GM12878 (cell line): ENCODE data around the gene TARM1. TPM values are rescaled to one million over a fixed set of nuclear protein-coding genes. Genes with fewer than 3 reads are reported as not detected.

Experiments used
- BHLHE40 ChIP-seq, 2 experiments: fragments of 450-650 bp in 1 of 2; IDR thresholded peaks; 2 replicates each; pipeline ENCODE4 v1.6.1; 2011 to 2017; ENCODE audit warnings: low read depth in 2 of 2, borderline replicate concordance in 1 of 2, improper control_type of control experiment in 1 of 2, low read length in 1 of 2, mild to moderate bottlenecking in 1 of 2
- CEBPB ChIP-seq, 2 experiments: fragments of 150-350 bp in 1 of 2; IDR thresholded peaks; 2 replicates each; pipeline ENCODE4 v1.6.1; 2012 to 2014; ENCODE audit warnings: low read depth in 2 of 2, low read length in 2 of 2, borderline replicate concordance in 1 of 2, inconsistent platforms in 1 of 2
- CREB1 ChIP-seq: IDR thresholded peaks from 2 replicates; pipeline ENCODE4 v1.6.1; 2012; ENCODE audit warnings: low read depth, mild to moderate bottlenecking, inconsistent platforms
- E2F8 ChIP-seq: fragments of 450-650 bp; IDR thresholded peaks from 2 replicates; pipeline ENCODE4 v1.6.1; 2018; ENCODE audit warnings: mild to moderate bottlenecking, low read depth, moderate library complexity; ENCODE audit not compliant: partially characterized antibody
- EED ChIP-seq: sonication (generic); IDR thresholded peaks from 2 replicates; pipeline ENCODE4 v1.6.1; 2016; ENCODE audit warnings: antibody characterized with exemption, low read depth
- FOXK2 ChIP-seq: fragments of 450-650 bp; IDR thresholded peaks from 2 replicates; pipeline ENCODE4 v1.6.1; 2017; ENCODE audit warnings: mild to moderate bottlenecking, moderate library complexity
- HCFC1 ChIP-seq: fragments of 150-350 bp; IDR thresholded peaks from 2 replicates; pipeline ENCODE4 v1.6.1; 2014; ENCODE audit warnings: low read length
- IKZF1 ChIP-seq: fragments of 450-650 bp; conservative IDR thresholded peaks from 2 replicates; pipeline ENCODE4 v1.6.1; 2017; ENCODE audit warnings: antibody characterized with exemption, mild to moderate bottlenecking
- IRF3 ChIP-seq: fragments of 450-650 bp; IDR thresholded peaks from 2 replicates; pipeline ENCODE4 v1.6.1; 2014; ENCODE audit warnings: mild to moderate bottlenecking
- KLF5 ChIP-seq: fragments of 450-650 bp; IDR thresholded peaks from 2 replicates; pipeline ENCODE4 v1.6.1; 2014; ENCODE audit warnings: mild to moderate bottlenecking; ENCODE audit not compliant: partially characterized antibody
- MXI1 ChIP-seq: fragments of 150-350 bp; IDR thresholded peaks from 2 replicates; pipeline ENCODE4 v1.6.1; 2011; ENCODE audit warnings: low read depth, mild to moderate bottlenecking, inconsistent platforms, low read length, improper control_type of control experiment
- MYC ChIP-seq: IDR thresholded peaks from 2 replicates; pipeline ENCODE4 v1.6.1; 2011; ENCODE audit warnings: mild to moderate bottlenecking, low read length, moderate library complexity, inconsistent platforms; ENCODE audit not compliant: insufficient read depth, insufficient replicate concordance, insufficient read length, severe bottlenecking
- RAD51 ChIP-seq: fragments of 450-650 bp; IDR thresholded peaks from 2 replicates; pipeline ENCODE4 v1.6.1; 2016; ENCODE audit warnings: moderate library complexity, mild to moderate bottlenecking, inconsistent platforms
- RCOR1 ChIP-seq: conservative IDR thresholded peaks from 2 replicates; pipeline ENCODE4 v1.6.1; 2012; ENCODE audit warnings: low read depth, low read length, improper control_type of control experiment
- RELA ChIP-seq: fragments of 450-650 bp; IDR thresholded peaks from 2 replicates; pipeline ENCODE4 v1.8.0; 2014; ENCODE audit warnings: borderline replicate concordance; ENCODE audit not compliant: partially characterized antibody
- RUNX3 ChIP-seq: IDR thresholded peaks from 2 replicates; pipeline ENCODE4 v1.6.1; 2012; ENCODE audit warnings: low read length, inconsistent platforms
- SIN3A ChIP-seq: IDR thresholded peaks from 2 replicates; pipeline ENCODE4 v1.6.1; 2012; ENCODE audit warnings: low read depth, low read length, improper control_type of control experiment
- SIX5 ChIP-seq: IDR thresholded peaks from 2 replicates; pipeline ENCODE4 v1.6.1; 2011; ENCODE audit warnings: mild to moderate bottlenecking, low read depth, low read length, moderate library complexity; ENCODE audit not compliant: severe bottlenecking
- SMAD1 ChIP-seq: fragments of 450-650 bp; IDR thresholded peaks from 2 replicates; pipeline ENCODE4 v1.6.1; 2018; ENCODE audit warnings: mild to moderate bottlenecking, low read depth; ENCODE audit not compliant: partially characterized antibody
- SMAD5 ChIP-seq: IDR thresholded peaks from 2 replicates; pipeline ENCODE4 v1.6.1; 2016; ENCODE audit warnings: antibody characterized with exemption, low read depth
- SREBF1 ChIP-seq: IDR thresholded peaks from 2 replicates; pipeline ENCODE4 v1.6.1; 2012; ENCODE audit warnings: mild to moderate bottlenecking, low read length
- SUZ12 ChIP-seq: fragments of 200-600 bp; sonication (generic); IDR thresholded peaks from one replicate; pipeline ENCODE4 v1.6.1; 2018; ENCODE audit warnings: antibody characterized with exemption, mild to moderate bottlenecking; ENCODE audit not compliant: unreplicated experiment
- TAF1 ChIP-seq: IDR thresholded peaks from 2 replicates; pipeline ENCODE4 v1.6.1; 2011; ENCODE audit warnings: mild to moderate bottlenecking, low read depth, low read length, borderline replicate concordance
- TARDBP ChIP-seq: IDR thresholded peaks from 2 replicates; pipeline ENCODE4 v1.6.1; 2016; ENCODE audit warnings: borderline replicate concordance
- TCF12 ChIP-seq: IDR thresholded peaks from 2 replicates; pipeline ENCODE4 v1.6.1; 2011; ENCODE audit warnings: low read depth, mild to moderate bottlenecking, low read length
- WRNIP1 ChIP-seq: IDR thresholded peaks from 2 replicates; pipeline ENCODE4 v1.6.1; 2011; ENCODE audit warnings: low read depth, low read length, improper control_type of control experiment, borderline replicate concordance
- polyA plus RNA-seq, 11 experiments: library from polyadenylated mRNA; depleted of rRNA in 4 of 11; unstranded in 6 of 11; stranded (reverse) in 5 of 11; fragments of >200 nt; fragmentation: Nextera tagmentation in 4 of 11; fragmentation: Illumina TruSeq in 1 of 11; extraction: Ambion mirVana in 4 of 11; extraction: Trizol in 1 of 11; gene quantifications; 1 replicate in 1 of 11; 2 replicates in 10 of 11; pipeline versions ENCODE4 v1.2.1 to v1.2.3, GENCODE V29; 2011 to 2016; ENCODE audit warnings: inconsistent platforms in 2 of 11, missing spikeins in 2 of 11, low read depth in 1 of 11
- total RNA-seq, 4 experiments: library from RNA; depleted of rRNA in 3 of 4; stranded (reverse); fragments of >200 nt in 3 of 4; fragmentation: Illumina TruSeq in 1 of 4; extraction: Trizol in 1 of 4; gene quantifications; 2 replicates each; pipeline versions ENCODE4 v1.2.1 to v1.2.3, GENCODE V29; 2013 to 2021

The TARM1 gene
- total and polyA plus RNA-seq, 10 of the 15 experiments (the other 5 are each of a cell fraction or from before 2014, with no cell fraction given) = not detected

GRCh38 chr19:54102421-54103169 lies 21.4 kb upstream of the TARM1 start, which contains the start of gene NDUFA3 (continued):
- TF ChIP-seq SIN3A (peak; percentile 68; the same call in 1 of the 2 replicates), TCF12 (0 out of 2 replicates have a peak, but pooled peaks have one; percentile 11), EED (no peak), MXI1 (peak; percentile 76), CEBPB (IDR thresholded peaks at IDR 0.05; ENCODE audit: borderline replicate concordance in 1 of 2, low read depth in 2 of 2, low read length in 2 of 2) (no peak), SUZ12 (no peak), SREBF1 (peak; percentile 56; the same call in 1 of the 2 replicates), BHLHE40 (IDR thresholded peaks at IDR 0.05; ENCODE audit: borderline replicate concordance in 1 of 2, low read depth in 2 of 2, low read length in 1 of 2) (peak; percentile 61 to 74), E2F8 (no peak), KLF5 (peak; percentile 71), IRF3 (no peak), CREB1 (peak; percentile 80), RUNX3 (peak; percentile 51; the same call in 1 of the 2 replicates), IKZF1 (peak; percentile 100), SMAD1 (peak; percentile 17), RCOR1 (0 out of 2 replicates have a peak, but pooled peaks have one; percentile 32), RAD51 (no peak), SMAD5 (peak; percentile 82), WRNIP1 (0 out of 2 replicates have a peak, but pooled peaks have one; percentile 56), FOXK2 (peak; percentile 31; the same call in 1 of the 2 replicates), MYC (no peak), TARDBP (peak; percentile 87; the same call in 1 of the 2 replicates), TAF1 (peak; percentile 90), HCFC1 (peak; percentile 98), RELA (peak; percentile 37), SIX5 (peak; percentile 91)
